ENCODE results near the gene INPP5E. TPM values are rescaled to one million over a fixed set of nuclear protein-coding genes. Genes with fewer than 3 reads are reported as not detected.

The INPP5E gene
- total and polyA plus RNA-seq, 8 donors, result 3.2 to 32.1 (median 8.6) TPM

DNA sequence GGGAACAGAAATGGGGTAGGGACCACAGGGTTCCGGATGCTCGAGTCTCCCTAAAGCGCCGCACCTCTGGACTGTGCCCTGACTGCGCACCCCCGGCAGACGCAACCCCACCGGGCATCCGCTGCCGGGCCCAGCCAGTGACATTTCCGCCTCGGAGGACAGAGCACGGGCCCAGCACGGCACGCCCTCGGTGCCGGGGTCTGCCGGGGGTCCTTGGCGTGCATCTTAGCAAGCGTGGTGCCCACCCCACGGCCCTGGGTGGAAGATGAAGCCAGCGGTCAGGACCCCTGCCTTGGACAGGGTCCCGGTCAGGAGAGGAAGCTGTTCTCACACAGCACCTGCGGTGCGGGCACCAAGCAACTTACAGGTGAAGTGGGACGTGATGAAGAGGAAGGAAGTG, 7.1 kb downstream of the INPP5E start:
- no peak for DNase-seq

DNA sequence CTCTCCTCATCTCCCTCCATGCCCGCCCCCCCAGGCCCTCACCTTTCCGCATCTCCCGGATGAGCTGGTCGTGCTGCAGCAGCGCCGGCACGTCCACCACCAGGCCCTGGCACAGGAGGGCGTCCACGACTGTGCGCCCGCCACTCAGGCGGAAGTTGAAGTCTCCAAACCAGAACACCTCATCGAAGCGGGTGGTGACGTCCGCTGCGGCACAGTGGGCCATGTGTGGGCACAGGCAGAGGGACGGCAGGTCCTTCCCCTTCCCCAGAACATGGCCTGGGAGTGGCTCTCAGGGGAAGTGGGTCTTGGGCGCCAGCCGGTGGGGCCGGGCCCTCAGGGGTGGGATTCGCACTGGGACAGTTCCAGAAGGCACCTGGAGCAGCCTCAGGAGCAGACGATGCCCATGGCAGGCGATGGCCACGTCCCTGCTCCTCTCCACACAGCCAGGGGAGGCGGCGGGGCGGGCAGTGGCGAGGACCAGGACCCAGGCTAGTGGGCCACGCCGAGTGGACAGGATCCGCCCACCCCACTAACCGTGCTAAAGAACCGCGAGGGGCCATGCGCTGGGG, 7.8 kb downstream of the INPP5E start:
- Histone ChIP-seq H3K36me3 (peaks cover 9 to 86% (median 76%) of the 10 kb centered on the region in 4 donors), H3K4me3 (no peak overlapping the region), H3K27ac (no peak overlapping the region), H3K4me1 (peaks cover under 1 to 14% (median 7%) of the 10 kb centered on the region in 4 donors), H3K27me3 (no peaks in the 10 kb centered on the region), H3K9me3 (no peaks in the 10 kb centered on the region)
- no peak for TF ChIP-seq POLR2AphosphoS5 (IDR thresholded peaks at IDR 0.05)
- DNase-seq, result no peak
- intact Hi-C loops (cut with DNase I; ENCODE audit: low total_unique reads), result no loop called here
- 90 to 97% (median 92%) methylated on average over 22 to 36 of the region's 36 CpGs for WGBS, 5 donors

More for the DNA sequence above, 7.1 kb downstream of the INPP5E start:
- Histone ChIP-seq H3K4me1 (peaks cover 8 to 22% (median 14%) of the 10 kb centered on the region in 4 donors), H3K27me3 (no peaks in the 10 kb centered on the region), H3K9me3 (no peaks in the 10 kb centered on the region), H3K36me3 (peaks cover 9 to 79% (median 71%) of the 10 kb centered on the region in 4 donors), H3K4me3 (no peak overlapping the region), H3K27ac (no peak overlapping the region)
- intact Hi-C loops (cut with DNase I; ENCODE audit: low total_unique reads), result no loop called here
- 90 to 97% (median 95%) methylated on average over 22 to 26 of the region's 26 CpGs for WGBS, 5 donors
- TF ChIP-seq EP300 (IDR thresholded peaks at IDR 0.05) (no peak), POLR2A (IDR thresholded peaks at IDR 0.05) (no peak), POLR2AphosphoS5 (IDR thresholded peaks at IDR 0.05) (no peak)
- TF ChIP-seq, protein P1, sequence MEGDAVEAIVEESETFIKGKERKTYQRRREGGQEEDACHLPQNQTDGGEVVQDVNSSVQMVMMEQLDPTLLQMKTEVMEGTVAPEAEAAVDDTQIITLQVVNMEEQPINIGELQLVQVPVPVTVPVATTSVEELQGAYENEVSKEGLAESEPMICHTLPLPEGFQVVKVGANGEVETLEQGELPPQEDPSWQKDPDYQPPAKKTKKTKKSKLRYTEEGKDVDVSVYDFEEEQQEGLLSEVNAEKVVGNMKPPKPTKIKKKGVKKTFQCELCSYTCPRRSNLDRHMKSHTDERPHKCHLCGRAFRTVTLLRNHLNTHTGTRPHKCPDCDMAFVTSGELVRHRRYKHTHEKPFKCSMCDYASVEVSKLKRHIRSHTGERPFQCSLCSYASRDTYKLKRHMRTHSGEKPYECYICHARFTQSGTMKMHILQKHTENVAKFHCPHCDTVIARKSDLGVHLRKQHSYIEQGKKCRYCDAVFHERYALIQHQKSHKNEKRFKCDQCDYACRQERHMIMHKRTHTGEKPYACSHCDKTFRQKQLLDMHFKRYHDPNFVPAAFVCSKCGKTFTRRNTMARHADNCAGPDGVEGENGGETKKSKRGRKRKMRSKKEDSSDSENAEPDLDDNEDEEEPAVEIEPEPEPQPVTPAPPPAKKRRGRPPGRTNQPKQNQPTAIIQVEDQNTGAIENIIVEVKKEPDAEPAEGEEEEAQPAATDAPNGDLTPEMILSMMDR (IDR thresholded peaks at IDR 0.05), result no peak

DNA sequence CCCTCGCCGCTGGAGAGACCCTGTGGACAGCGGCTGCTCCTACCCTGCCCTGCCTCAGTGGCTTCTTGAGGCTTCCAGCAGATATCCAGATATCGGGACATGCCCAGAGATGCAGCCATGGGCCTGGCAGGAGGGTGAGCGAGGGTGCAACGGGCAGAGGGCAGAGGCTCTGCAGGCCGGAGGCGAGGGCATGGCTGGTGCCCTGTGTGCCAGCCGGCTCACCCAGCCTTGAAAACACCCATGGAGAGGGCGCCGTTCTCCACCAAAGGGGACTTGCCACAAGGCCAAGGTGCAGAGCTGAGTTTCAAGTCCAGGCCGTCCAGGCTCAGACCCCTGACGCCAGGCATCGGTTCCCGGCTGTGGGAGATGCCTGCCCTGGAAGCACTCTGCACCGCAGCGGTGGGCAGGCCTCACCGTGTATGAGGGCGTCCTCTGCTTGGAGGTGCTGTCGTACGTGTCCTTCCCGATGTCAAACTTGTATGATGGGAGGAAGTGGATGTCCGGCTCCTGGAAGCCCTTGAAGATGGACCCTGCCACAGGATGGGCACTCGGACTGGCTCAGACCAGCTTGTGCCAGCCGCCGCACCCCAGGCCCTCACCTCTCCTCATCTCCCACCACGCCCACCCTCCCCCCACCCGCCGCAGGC, 8.9 kb downstream of the INPP5E start:
- Histone ChIP-seq H3K4me3 (no peak overlapping the region), H3K27ac (no peak overlapping the region), H3K9me3 (no peaks in the 10 kb centered on the region), H3K27me3 (no peaks in the 10 kb centered on the region), H3K36me3 (peaks cover 9 to 87% (median 81%) of the 10 kb centered on the region in 4 donors), H3K4me1 (peaks cover 0 to 3% (median 1%) of the 10 kb centered on the region in 4 donors)
- WGBS, 5 donors, result 88 to 96% (median 92%) methylated on average over 16 to 29 of the region's 29 CpGs
- intact Hi-C loops (cut with DNase I; ENCODE audit: low total_unique reads), result no loop called here
- DNase-seq, result no peak
- TF ChIP-seq POLR2AphosphoS5 (IDR thresholded peaks at IDR 0.05) (no peak), POLR2A (IDR thresholded peaks at IDR 0.05) (no peak), EP300 (IDR thresholded peaks at IDR 0.05) (no peak)
- TF ChIP-seq, protein P1 (IDR thresholded peaks at IDR 0.05), result no peak

DNA sequence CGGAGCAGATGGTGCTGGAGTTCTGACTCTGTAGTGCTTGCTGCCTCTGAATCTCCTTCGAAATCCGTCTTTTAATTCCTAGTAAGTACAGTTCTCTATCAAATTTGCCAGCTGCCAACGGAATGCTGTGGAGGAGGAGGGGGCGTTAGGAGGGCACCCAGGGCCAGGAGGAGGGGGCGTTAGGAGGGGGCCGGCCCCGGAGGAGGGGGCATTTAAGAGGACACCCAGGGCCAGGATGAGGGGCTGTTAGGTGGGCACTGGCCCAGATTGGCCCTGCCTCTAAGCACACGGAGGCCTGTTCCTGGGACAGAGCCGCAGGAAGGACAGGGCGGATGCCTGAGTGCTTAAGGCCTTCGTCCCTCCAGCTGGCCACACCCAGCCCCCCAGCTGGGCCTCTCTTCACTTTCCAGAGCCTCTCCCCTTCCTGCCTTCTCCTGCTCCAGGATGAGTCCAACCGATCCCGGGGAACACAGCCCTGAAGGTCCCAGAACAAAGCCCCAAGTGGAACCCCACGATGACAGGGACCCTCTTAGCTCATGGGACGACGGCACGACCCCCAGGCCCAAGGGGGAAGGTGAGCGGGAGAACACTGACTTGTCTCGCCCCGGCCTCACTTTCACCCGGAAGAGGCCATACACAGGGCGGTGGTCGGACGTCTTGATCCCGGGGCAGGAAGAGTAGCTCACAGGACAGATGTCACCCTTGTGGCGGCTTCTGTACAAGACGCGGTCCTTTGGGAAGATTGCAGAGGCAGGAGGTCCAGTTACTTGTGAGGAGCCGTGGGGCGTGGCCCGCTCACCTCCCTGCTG, 9.8 kb downstream of the INPP5E start:
- 76 to 84% (median 83%) methylated on average over 28 to 32 of the region's 32 CpGs for WGBS, 5 donors
- no peaks in the 10 kb centered on the region for H3K4me1 ChIP-seq
- peaks cover 9 to 88% (median 86%) of the 10 kb centered on the region in 4 donors for H3K36me3 ChIP-seq
- TF ChIP-seq, protein P1 (IDR thresholded peaks at IDR 0.05), result no peak
- TF ChIP-seq POLR2A (IDR thresholded peaks at IDR 0.05), result no peak
- no peak for TF ChIP-seq EP300 (IDR thresholded peaks at IDR 0.05)
- TF ChIP-seq POLR2AphosphoS5 (IDR thresholded peaks at IDR 0.05), result no peak
- DNase-seq, result no peak
- H3K4me3 ChIP-seq, result no peak overlapping the region
- no peaks in the 10 kb centered on the region for H3K27me3 ChIP-seq
- H3K27ac ChIP-seq, result no peak overlapping the region
- intact Hi-C loops (cut with DNase I; ENCODE audit: low total_unique reads), result no loop called here
- H3K9me3 ChIP-seq, result no peaks in the 10 kb centered on the region
